Left ventricle myocardium inferior (tissue), 1 donor: Measurements from ENCODE around the gene GOLGA8N. TPM values are rescaled to one million over a fixed set of nuclear protein-coding genes. Genes with fewer than 3 reads are reported as not detected.
A peak's percentile ranks its signal among the peaks of the same experiment; 100 is the strongest.

Source experiments
- DNase-seq: peaks from one replicate; pipeline ENCODE4 v3.0.0-alpha.2; 2020
- H3K27ac ChIP-seq: fragments of 200-600 bp; replicated peaks from 2 replicates; pipeline ENCODE4 v1.8.0; 2021
- H3K27me3 ChIP-seq: fragments of 200-600 bp; 2 replicates; pipeline ENCODE4 v1.8.0; 2021; ENCODE audit warnings: low read depth
- H3K36me3 ChIP-seq: fragments of 200-600 bp; 2 replicates; pipeline ENCODE4 v1.8.0; 2021
- H3K4me1 ChIP-seq: fragments of 200-600 bp; 2 replicates; pipeline ENCODE4 v1.8.0; 2021
- H3K4me3 ChIP-seq: fragments of 200-600 bp; 2 replicates; pipeline ENCODE4 v1.8.0; 2021; ENCODE audit warnings: mild to moderate bottlenecking, moderate library complexity
- H3K9me3 ChIP-seq: fragments of 200-600 bp; replicated peaks from 2 replicates; pipeline ENCODE4 v1.8.0; 2021
- CTCF ChIP-seq: fragments of 200-600 bp; IDR thresholded peaks from 2 replicates; pipeline ENCODE4 v1.8.0; 2021; ENCODE audit warnings: antibody characterized with exemption, mild to moderate bottlenecking, borderline replicate concordance
- intact Hi-C: fragments of 100-400 bp; cut with micrococcal nuclease; formaldehyde crosslinking; loops from one replicate; pipeline ENCODE4 v1.11.0; 2022
- total RNA-seq: library from RNA; stranded (reverse); fragmentation: NEBNext Ultra II Directional; extraction: Animal tissue kit (Norgen Biotek cat#: 25700); gene quantifications from one replicate; pipeline ENCODE4 v1.2.1, GENCODE V29; 2021
- donor health status: DM: no; HTN: yes; CAD: no; lungs with severe emphysema.

The GOLGA8N gene
- total RNA-seq, 1 donor from 2014 or later: 10.9 TPM

GRCh38 chr15:32643907-32644445 is 50.7 kb downstream of the GOLGA8N start:
- no peaks in the 10 kb centered on the region for H3K9me3 ChIP-seq
- no peak for DNase-seq
- peaks cover 56% of the 10 kb centered on the region for H3K27me3 ChIP-seq
- no peak overlapping the region for H3K27ac ChIP-seq
- H3K4me1 ChIP-seq: no peaks in the 10 kb centered on the region
- intact Hi-C loops: no loop called here
- no peaks in the 10 kb centered on the region for H3K36me3 ChIP-seq
- no peak for TF ChIP-seq CTCF
- no peak overlapping the region for H3K4me3 ChIP-seq

GRCh38 chr15:32646291-32646690 is 53.0 kb downstream of the GOLGA8N start:
- Histone ChIP-seq H3K36me3 (no peaks in the 10 kb centered on the region), H3K27ac (no peak overlapping the region), H3K9me3 (no peaks in the 10 kb centered on the region), H3K4me3 (no peak overlapping the region), H3K4me1 (no peaks in the 10 kb centered on the region), H3K27me3 (peaks cover 49% of the 10 kb centered on the region)
- no peak for DNase-seq
- no peak for TF ChIP-seq CTCF
- intact Hi-C loops: no loop called here

- Histone ChIP-seq H3K27ac (no peak overlapping the region), H3K4me3 (no peak overlapping the region), H3K27me3 (peaks cover 19% of the 10 kb centered on the region), H3K36me3 (no peaks in the 10 kb centered on the region), H3K9me3 (no peaks in the 10 kb centered on the region), H3K4me1 (no peaks in the 10 kb centered on the region)
- intact Hi-C loops: no loop called here
- no peak for TF ChIP-seq CTCF
- no peak for DNase-seq
Observed at GRCh38 chr15:32649342-32649741, 56.1 kb downstream of the GOLGA8N start.

- DNase-seq: no peak
- H3K27ac ChIP-seq: no peak overlapping the region
- no peaks in the 10 kb centered on the region for H3K9me3 ChIP-seq
- no peaks in the 10 kb centered on the region for H3K27me3 ChIP-seq
- intact Hi-C loops: no loop called here
- no peaks in the 10 kb centered on the region for H3K4me1 ChIP-seq
- H3K4me3 ChIP-seq: no peak overlapping the region
- H3K36me3 ChIP-seq: no peaks in the 10 kb centered on the region
- TF ChIP-seq CTCF: peak; percentile 81
Observed at GRCh38 chr15:32651229-32651837, 58.1 kb downstream of the GOLGA8N start.

- DNase-seq: no peak
- TF ChIP-seq CTCF: no peak
- Histone ChIP-seq H3K36me3 (no peaks in the 10 kb centered on the region), H3K4me3 (no peak overlapping the region), H3K27ac (no peak overlapping the region), H3K4me1 (no peaks in the 10 kb centered on the region), H3K9me3 (no peaks in the 10 kb centered on the region), H3K27me3 (no peaks in the 10 kb centered on the region)
- intact Hi-C loops: no loop called here
Observed at GRCh38 chr15:32652178-32652577, 58.9 kb downstream of the GOLGA8N start.
